ENCODE measurements around the gene GAS2L3. TPM values are rescaled to one million over a fixed set of nuclear protein-coding genes. Genes with fewer than 3 reads are reported as not detected.

GAS2L3 gene
- total and polyA plus RNA-seq, 9 of the 15 experiments (the other 6 are each of a cell fraction or from before 2014, with no cell fraction given), result 1.5 to 9.8 (median 3.5) TPM

GRCh38 chr12:100608776-100609175, 35.3 kb downstream of the GAS2L3 start:
- CTCF ChIA-PET (ENCODE audit: low intra/inter-chr PET ratio), result no interaction called here

GRCh38 chr12:100610666-100611430, 37.4 kb downstream of the GAS2L3 start:
- 18% methylated on average over 4 of the region's 4 CpGs for WGBS (ENCODE audit: insufficient coverage, low coverage, missing lambda C conversion rate)
- Histone ChIP-seq H3K79me2 (ENCODE audit: control insufficient read depth, insufficient read depth, low read length) (no peaks in the 10 kb centered on the region), H2AFZ (ENCODE audit: low read depth, low read length) (no peak overlapping the region), H4K20me1 (replicated peaks; ENCODE audit: control insufficient read depth, insufficient read depth, low read length) (no peaks in the 10 kb centered on the region), H3K27ac (ENCODE audit: extremely low read depth, low read depth, low read length) (no peak overlapping the region), H3K9ac (ENCODE audit: insufficient read depth in 1 of 2, low read depth in 2 of 2, low read length in 2 of 2) (no peak overlapping the region), H3K27me3 (ENCODE audit: control insufficient read depth in 2 of 2, insufficient read depth in 2 of 2, low read length in 2 of 2) (no peaks in the 10 kb centered on the region), H3K36me3 (ENCODE audit: control insufficient read depth, insufficient read depth, low read length) (no peaks in the 10 kb centered on the region), H3K9me3 (replicated peaks; ENCODE audit: control insufficient read depth, insufficient read depth, low read depth, low read length) (no peaks in the 10 kb centered on the region), H3K9me1 (ENCODE audit: control insufficient read depth, insufficient read depth, low read length) (no peaks in the 10 kb centered on the region), H3K4me3 (no peak overlapping the region), H3K4me1 (replicated peaks in 1 of 2; ENCODE audit: control insufficient read depth in 2 of 2, insufficient read depth in 2 of 2, low read length in 2 of 2) (no peaks in the 10 kb centered on the region; a peak in 1 of 5 replicates), H3K4me2 (ENCODE audit: insufficient read depth, low read length) (no peak overlapping the region)
- intact Hi-C loops (cut with micrococcal nuclease) (no loop called here), in situ Hi-C loops (cut with MboI) (no loop called here)
- BruUV-seq (replicated peaks), result no TSS peak
- POLR2A ChIA-PET, result no interaction called here
- CTCF ChIA-PET (ENCODE audit: low intra/inter-chr PET ratio), result interaction anchor here (0.7 kb wide), 1 partner anchor 1326 kb away, joined by 3 read pairs; no protein-coding TSS in a partner anchor
- TF ChIP-seq BDP1 (IDR thresholded peaks at IDR 0.05; ENCODE audit: insufficient read depth, insufficient read length) (no peak), ID3 (CRISPR knock-in tag; IDR thresholded peaks at IDR 0.05) (no peak), ID3 (tag; IDR thresholded peaks at IDR 0.05) (no peak), CXXC5 (CRISPR knock-in tag; IDR thresholded peaks at IDR 0.05) (no peak), KHSRP (IDR thresholded peaks at IDR 0.05) (no peak), CLOCK (CRISPR knock-in tag; IDR thresholded peaks at IDR 0.05; ENCODE audit: borderline replicate concordance) (no peak), ZBED1 (IDR thresholded peaks at IDR 0.05) (no peak)
- FAIRE-seq (no peak), DNase-seq (ENCODE audit: extremely low read depth in 1 of 4, low spot score in 3 of 4) (no peak), ATAC-seq (no peak)

More at GRCh38 chr12:100608776-100609175, 35.3 kb downstream of the GAS2L3 start:
- DNase-seq (ENCODE audit: extremely low read depth in 1 of 4, low spot score in 3 of 4) (no peak), FAIRE-seq (no peak), ATAC-seq (no peak)
- no peaks in the 10 kb centered on the region for H4K20me1 ChIP-seq (replicated peaks; ENCODE audit: control insufficient read depth, insufficient read depth, low read length)
- H2AFZ ChIP-seq (ENCODE audit: low read depth, low read length), result no peak overlapping the region
- H3K4me3 ChIP-seq, result no peak overlapping the region
- intact Hi-C loops (cut with micrococcal nuclease), result no loop called here
- H3K9ac ChIP-seq (ENCODE audit: insufficient read depth in 1 of 2, low read depth in 2 of 2, low read length in 2 of 2), result no peak overlapping the region
- no peak overlapping the region for H3K4me2 ChIP-seq (ENCODE audit: insufficient read depth, low read length)
- H3K27me3 ChIP-seq (ENCODE audit: control insufficient read depth in 2 of 2, insufficient read depth in 2 of 2, low read length in 2 of 2), result no peaks in the 10 kb centered on the region
- no peak for TF ChIP-seq TEAD2 (tag; IDR thresholded peaks at IDR 0.05)
- no peak for TF ChIP-seq NBN (IDR thresholded peaks at IDR 0.05; ENCODE audit: low read depth)
- no TSS peak for BruUV-seq (replicated peaks)
- in situ Hi-C loops (cut with MboI), result no loop called here
- no peak overlapping the region for H3K27ac ChIP-seq (ENCODE audit: extremely low read depth, low read depth, low read length)
- H3K36me3 ChIP-seq (ENCODE audit: control insufficient read depth, insufficient read depth, low read length), result no peaks in the 10 kb centered on the region
- POLR2A ChIA-PET, result no interaction called here
- no peaks in the 10 kb centered on the region for H3K79me2 ChIP-seq (ENCODE audit: control insufficient read depth, insufficient read depth, low read length)
- no peaks in the 10 kb centered on the region; a peak in 1 of 5 replicates for H3K4me1 ChIP-seq (replicated peaks in 1 of 2; ENCODE audit: control insufficient read depth in 2 of 2, insufficient read depth in 2 of 2, low read length in 2 of 2)
- H3K9me3 ChIP-seq (replicated peaks; ENCODE audit: control insufficient read depth, insufficient read depth, low read depth, low read length), result no peaks in the 10 kb centered on the region
- H3K9me1 ChIP-seq (ENCODE audit: control insufficient read depth, insufficient read depth, low read length), result no peaks in the 10 kb centered on the region
- 33% methylated on average over 1 of the region's 1 CpG for WGBS (ENCODE audit: insufficient coverage, low coverage, missing lambda C conversion rate)
